Panc1 (cell line): ENCODE results near the gene FCAMR.

Source experiments
- CTCF ChIP-seq: fragments of 450-650 bp; IDR thresholded peaks from 2 replicates; pipeline ENCODE4 v1.5.1; 2017; ENCODE audit warnings: mild to moderate bottlenecking
- POLR2AphosphoS5 ChIP-seq: IDR thresholded peaks from 2 replicates; pipeline ENCODE4 v1.6.1; 2012; ENCODE audit warnings: mild to moderate bottlenecking, low read depth, low read length, moderate library complexity
- REST ChIP-seq, 2 experiments: IDR thresholded peaks; 2 replicates each; pipeline ENCODE4 v1.6.1; 2011 to 2012; ENCODE audit warnings: low read depth in 2 of 2, control low read depth in 1 of 2, low read length in 1 of 2, mild to moderate bottlenecking in 1 of 2, moderate library complexity in 1 of 2; ENCODE audit not compliant: insufficient read depth in 1 of 2
- TCF7L2 ChIP-seq: IDR thresholded peaks from 2 replicates; pipeline ENCODE4 v1.6.1; 2011; ENCODE audit warnings: mild to moderate bottlenecking, low read depth, low read length, inconsistent platforms

DNA sequence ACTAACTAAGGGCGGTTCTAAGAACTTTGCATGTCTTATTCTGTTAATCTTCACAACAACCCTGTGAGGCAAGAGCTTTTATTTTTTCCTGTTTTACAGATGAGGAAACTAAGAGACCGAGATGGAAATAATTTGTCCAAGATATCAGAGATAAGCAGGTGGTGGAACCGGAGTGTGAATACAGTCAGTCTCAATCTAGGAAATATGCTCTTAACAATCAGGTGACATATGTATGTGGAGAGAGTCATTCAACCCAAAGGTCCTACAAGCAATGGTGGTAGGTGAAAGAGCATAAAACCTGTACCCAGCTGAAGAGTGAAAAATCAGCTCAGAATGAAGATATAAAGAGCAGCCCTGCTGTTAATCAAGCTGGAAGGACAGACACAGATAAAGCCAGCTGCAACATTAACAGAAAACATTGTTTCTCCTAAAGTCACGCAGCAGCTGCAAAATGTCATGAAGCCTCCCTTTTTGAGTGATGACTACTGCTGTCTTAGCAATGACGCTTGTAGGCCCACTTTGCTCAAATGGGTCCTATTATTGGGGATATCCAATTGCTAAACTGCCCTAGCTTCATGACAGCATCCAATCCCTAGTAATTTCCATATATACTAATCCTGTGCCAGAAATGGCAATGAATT is 30.5 kb upstream of the FCAMR start:
- TF ChIP-seq CTCF (no peak), TCF7L2 (no peak), POLR2AphosphoS5 (no peak), REST (IDR thresholded peaks at IDR 0.05; ENCODE audit: insufficient read depth in 1 of 2, low read depth in 2 of 2, low read length in 1 of 2) (no peak)
